HUES6 (cell line): Measurements from ENCODE around the gene DTWD1.
A peak's percentile ranks its signal among the peaks of the same experiment; 100 is the strongest.

Source experiments
- H3K27ac ChIP-seq: 2 replicates; pipeline ENCODE4 v1.7.0; 2013; ENCODE audit warnings: low read depth, mild to moderate bottlenecking, low read length, inconsistent platforms
- H3K27me3 ChIP-seq: 2 replicates; pipeline ENCODE4 v1.6.1; 2013; ENCODE audit warnings: low read length; ENCODE audit not compliant: control insufficient read depth, insufficient read depth
- H3K36me3 ChIP-seq: 2 replicates; pipeline ENCODE4 v1.6.1; 2013; ENCODE audit warnings: low read length; ENCODE audit not compliant: control insufficient read depth, insufficient read depth
- H3K4me1 ChIP-seq: 2 replicates; pipeline ENCODE4 v1.6.1; 2013; ENCODE audit warnings: low read length; ENCODE audit not compliant: control insufficient read depth, insufficient read depth
- H3K4me3 ChIP-seq: 2 replicates; pipeline ENCODE4 v1.5.1; 2013; ENCODE audit warnings: low read depth, low read length
- H3K9ac ChIP-seq: one replicate; pipeline ENCODE4 v1.6.1; 2013; ENCODE audit warnings: mild to moderate bottlenecking, low read length
- H3K9me3 ChIP-seq: 2 replicates; pipeline ENCODE4 v1.6.1; 2013; ENCODE audit warnings: low read depth, low read length; ENCODE audit not compliant: control insufficient read depth, insufficient read depth

The DTWD1 gene

GRCh38 chr15:49620199-49620598 is 649 bp upstream of the DTWD1 start:
- Histone ChIP-seq H3K27ac (0 out of 2 replicates have a peak overlapping the region, but pooled peaks have one; percentile 2), H3K4me3 (peak overlapping the region; percentile 88), H3K9ac (peak overlapping the region; percentile 41), H3K27me3 (no peaks in the 10 kb centered on the region), H3K9me3 (peaks cover 10% of the 10 kb centered on the region), H3K36me3 (peaks cover 15% of the 10 kb centered on the region), H3K4me1 (0 out of 2 replicates have a peak, but pooled peaks cover 5% of the 10 kb centered on the region)

- H3K36me3 ChIP-seq, result peaks cover 27% of the 10 kb centered on the region
- peak overlapping the region; percentile 83; the same call in 1 of the 2 replicates for H3K27ac ChIP-seq
- peaks cover 14% of the 10 kb centered on the region for H3K9me3 ChIP-seq
- H3K9ac ChIP-seq, result peak overlapping the region; percentile 87
- H3K4me1 ChIP-seq, result 0 out of 2 replicates have a peak, but pooled peaks cover 5% of the 10 kb centered on the region
- H3K27me3 ChIP-seq, result no peaks in the 10 kb centered on the region
- H3K4me3 ChIP-seq, result peak overlapping the region; percentile 88
Measured at GRCh38 chr15:49621401-49621811, 558 bp downstream of the DTWD1 start.

GRCh38 chr15:49621887-49622286 is 1.0 kb downstream of the DTWD1 start:
- Histone ChIP-seq H3K27ac (no peak overlapping the region), H3K4me3 (peak overlapping the region; percentile 88), H3K36me3 (peaks cover 31% of the 10 kb centered on the region), H3K9me3 (peaks cover 14% of the 10 kb centered on the region), H3K27me3 (no peaks in the 10 kb centered on the region), H3K9ac (peak overlapping the region; percentile 31), H3K4me1 (0 out of 2 replicates have a peak, but pooled peaks cover 5% of the 10 kb centered on the region)

GRCh38 chr15:49622561-49622960 is 1.7 kb downstream of the DTWD1 start:
- H3K9me3 ChIP-seq, result peaks cover 14% of the 10 kb centered on the region
- H3K4me3 ChIP-seq, result peak overlapping the region; percentile 88
- H3K36me3 ChIP-seq, result peaks cover 37% of the 10 kb centered on the region
- no peaks in the 10 kb centered on the region for H3K27me3 ChIP-seq
- H3K27ac ChIP-seq, result no peak overlapping the region
- 0 out of 2 replicates have a peak, but pooled peaks cover 5% of the 10 kb centered on the region for H3K4me1 ChIP-seq
- no peak overlapping the region for H3K9ac ChIP-seq

- H3K27me3 ChIP-seq, result no peaks in the 10 kb centered on the region
- no peak overlapping the region for H3K9ac ChIP-seq
- no peak overlapping the region for H3K4me3 ChIP-seq
- H3K36me3 ChIP-seq, result peaks cover 51% of the 10 kb centered on the region
- H3K4me1 ChIP-seq, result 0 out of 2 replicates have a peak, but pooled peaks cover 5% of the 10 kb centered on the region
- peaks cover 14% of the 10 kb centered on the region for H3K9me3 ChIP-seq
- no peak overlapping the region for H3K27ac ChIP-seq
Measured at GRCh38 chr15:49624056-49624455, 3.2 kb downstream of the DTWD1 start.

- Histone ChIP-seq H3K27me3 (no peaks in the 10 kb centered on the region), H3K9ac (no peak overlapping the region), H3K9me3 (peaks cover 14% of the 10 kb centered on the region), H3K27ac (no peak overlapping the region), H3K4me3 (no peak overlapping the region), H3K36me3 (peaks cover 58% of the 10 kb centered on the region), H3K4me1 (0 out of 2 replicates have a peak, but pooled peaks cover 5% of the 10 kb centered on the region)
Measured at GRCh38 chr15:49625460-49626036, 4.7 kb downstream of the DTWD1 start.

- Histone ChIP-seq H3K36me3 (peaks cover 63% of the 10 kb centered on the region), H3K9me3 (peaks cover 14% of the 10 kb centered on the region), H3K27ac (no peak overlapping the region)
Measured at GRCh38 chr15:49627407-49627877, 6.6 kb downstream of the DTWD1 start.

GRCh38 chr15:49628379-49628778 is 7.5 kb downstream of the DTWD1 start:
- peaks cover 13% of the 10 kb centered on the region for H3K9me3 ChIP-seq
- no peak overlapping the region for H3K4me3 ChIP-seq
- no peak overlapping the region for H3K9ac ChIP-seq
- no peaks in the 10 kb centered on the region for H3K4me1 ChIP-seq
- peaks cover 67% of the 10 kb centered on the region for H3K36me3 ChIP-seq
- no peaks in the 10 kb centered on the region for H3K27me3 ChIP-seq
- no peak overlapping the region for H3K27ac ChIP-seq

More at GRCh38 chr15:49627407-49627877, 6.6 kb downstream of the DTWD1 start:
- H3K9ac ChIP-seq, result no peak overlapping the region
- no peak overlapping the region for H3K4me3 ChIP-seq
- no peaks in the 10 kb centered on the region for H3K27me3 ChIP-seq
- no peaks in the 10 kb centered on the region for H3K4me1 ChIP-seq

GRCh38 chr15:49637857-49638256 is 17.0 kb downstream of the DTWD1 start:
- Histone ChIP-seq H3K9ac (no peak overlapping the region), H3K4me1 (no peaks in the 10 kb centered on the region), H3K27ac (no peak overlapping the region), H3K4me3 (no peak overlapping the region), H3K9me3 (no peaks in the 10 kb centered on the region), H3K27me3 (no peaks in the 10 kb centered on the region), H3K36me3 (peaks cover 21% of the 10 kb centered on the region)

GRCh38 chr15:49644364-49644794 is 23.5 kb downstream of the DTWD1 start:
- no peaks in the 10 kb centered on the region for H3K27me3 ChIP-seq

GRCh38 chr15:49645277-49645676 is 24.4 kb downstream of the DTWD1 start:
- H3K36me3 ChIP-seq, result peaks cover 4% of the 10 kb centered on the region; the same call in 1 of the 2 replicates
- H3K27ac ChIP-seq, result no peak overlapping the region
- peaks cover 11% of the 10 kb centered on the region; the same call in 1 of the 2 replicates for H3K4me1 ChIP-seq
- no peak overlapping the region for H3K4me3 ChIP-seq
- no peaks in the 10 kb centered on the region for H3K27me3 ChIP-seq
- H3K9me3 ChIP-seq, result no peaks in the 10 kb centered on the region
- no peak overlapping the region for H3K9ac ChIP-seq

More at GRCh38 chr15:49644364-49644794, 23.5 kb downstream of the DTWD1 start:
- H3K9me3 ChIP-seq, result no peaks in the 10 kb centered on the region
- peaks cover 11% of the 10 kb centered on the region; the same call in 1 of the 2 replicates for H3K4me1 ChIP-seq
- H3K27ac ChIP-seq, result no peak overlapping the region
- H3K36me3 ChIP-seq, result peaks cover 4% of the 10 kb centered on the region; the same call in 1 of the 2 replicates
- no peak overlapping the region for H3K9ac ChIP-seq
- H3K4me3 ChIP-seq, result no peak overlapping the region
